Large intestine (tissue), 12 donors: ENCODE data around the gene CPN2. TPM values are rescaled to one million over a fixed set of nuclear protein-coding genes. Genes with fewer than 3 reads are reported as not detected.

Experiments used
- DNase-seq, 2 donors: peaks; one replicate each; pipeline versions ENCODE4 v3.0.0 to v3.0.0-alpha.2; 2013
- H3K27ac ChIP-seq: one replicate; pipeline ENCODE4 v1.5.1; 2013; ENCODE audit warnings: low read length
- H3K27me3 ChIP-seq: 2 replicates; pipeline ENCODE4 v1.6.1; 2013; ENCODE audit warnings: low read length; ENCODE audit not compliant: control insufficient read depth, insufficient read depth
- H3K36me3 ChIP-seq: 2 replicates; pipeline ENCODE4 v1.6.1; 2013; ENCODE audit warnings: low read length; ENCODE audit not compliant: control insufficient read depth, insufficient read depth
- H3K4me1 ChIP-seq: one replicate; pipeline ENCODE4 v1.6.1; 2013; ENCODE audit warnings: low read length; ENCODE audit not compliant: control insufficient read depth, insufficient read depth
- H3K4me3 ChIP-seq: one replicate; pipeline ENCODE4 v1.5.1; 2013; ENCODE audit warnings: low read length
- H3K9me3 ChIP-seq: one replicate; pipeline ENCODE4 v1.6.1; 2013; ENCODE audit warnings: mild to moderate bottlenecking, low read depth, low read length, moderate library complexity; ENCODE audit not compliant: control insufficient read depth
- WGBS: methylation state at CpG from one replicate; pipeline ENCODE4 v1.1.5; 2013; ENCODE audit warnings: low lambda C conversion rate; ENCODE audit not compliant: insufficient coverage; 5-methylcytosine and 5-hydroxymethylcytosine counted together
- long read RNA-seq, 11 donors: transcript quantifications; one replicate each; lab custom pipeline, GENCODE V29; 2026
- polyA plus RNA-seq: library from polyadenylated mRNA; unstranded; fragments of 120-200 nt; gene quantifications from one replicate; pipeline ENCODE4 v1.2.1, GENCODE V29; 2013

CPN2 gene
- 0.09 TPM for polyA plus RNA-seq
- long read RNA-seq, donor 1: 0 reads
- long read RNA-seq, donor 2: 0 reads
- long read RNA-seq, donor 3: 0 reads
- long read RNA-seq, donor 4: 0 reads
- long read RNA-seq, donor 5: 0 reads
- long read RNA-seq, donor 6: 0 reads
- long read RNA-seq, donor 7: 0 reads
- long read RNA-seq, donor 8, partial matches to known transcripts: 0 of 1 reads
- long read RNA-seq, donor 8, other reads (novel, unspliced or antisense): 0 of 1 reads
- long read RNA-seq, donor 9: 0 reads
- long read RNA-seq, donor 10: 0 reads
- long read RNA-seq, donor 11: 0 reads

- no CpG with 5 or more reads among the region's 24 CpGs for WGBS
- H3K4me1 ChIP-seq: no peaks in the 10 kb centered on the region
- H3K27ac ChIP-seq: no peak within 1 kb of the TSS
- no peak for DNase-seq
- no peaks in the 10 kb centered on the region for H3K27me3 ChIP-seq
- no peaks in the 10 kb centered on the region for H3K36me3 ChIP-seq
- H3K4me3 ChIP-seq: no peak within 1 kb of the TSS
- H3K9me3 ChIP-seq: no peaks in the 10 kb centered on the region
These were observed at the start of gene CPN2 for GRCh38 chr3:194351080-194351672. Gene CPN2 (minus strand): TSS chr3:194351328. CDS start chr3:194342702, 8,626 bp downstream.

GRCh38 chr3:194399874-194400411, 48.8 kb upstream of the CPN2 start:
- no peak for DNase-seq
- Histone ChIP-seq H3K27me3 (peaks cover 21% of the 10 kb centered on the region), H3K27ac (no peak overlapping the region), H3K36me3 (no peaks in the 10 kb centered on the region), H3K4me1 (peaks cover 19% of the 10 kb centered on the region), H3K9me3 (peaks cover 11% of the 10 kb centered on the region), H3K4me3 (no peak overlapping the region)
- 75% methylated on average over 2 of the region's 15 CpGs for WGBS

- Histone ChIP-seq H3K27ac (no peak within 1 kb of the TSS), H3K4me1 (peaks cover 24% of the 10 kb centered on the region), H3K27me3 (peaks cover 21% of the 10 kb centered on the region), H3K36me3 (no peaks in the 10 kb centered on the region), H3K4me3 (peak within 1 kb of the TSS; percentile 17), H3K9me3 (peaks cover 11% of the 10 kb centered on the region)
- no peak for DNase-seq
- no CpG with 5 or more reads among the region's 2 CpGs for WGBS
These were observed 48.0 kb upstream of the CPN2 start, which contains the start of gene GP5 for GRCh38 chr3:194399166-194399565. Gene GP5 (minus strand): TSS chr3:194399266. CDS start chr3:194398282, 984 bp downstream.

GRCh38 chr3:194397757-194398312, 46.7 kb upstream of the CPN2 start:
- WGBS: no CpG with 5 or more reads among the region's 38 CpGs
- peaks cover 21% of the 10 kb centered on the region for H3K27me3 ChIP-seq

DNA sequence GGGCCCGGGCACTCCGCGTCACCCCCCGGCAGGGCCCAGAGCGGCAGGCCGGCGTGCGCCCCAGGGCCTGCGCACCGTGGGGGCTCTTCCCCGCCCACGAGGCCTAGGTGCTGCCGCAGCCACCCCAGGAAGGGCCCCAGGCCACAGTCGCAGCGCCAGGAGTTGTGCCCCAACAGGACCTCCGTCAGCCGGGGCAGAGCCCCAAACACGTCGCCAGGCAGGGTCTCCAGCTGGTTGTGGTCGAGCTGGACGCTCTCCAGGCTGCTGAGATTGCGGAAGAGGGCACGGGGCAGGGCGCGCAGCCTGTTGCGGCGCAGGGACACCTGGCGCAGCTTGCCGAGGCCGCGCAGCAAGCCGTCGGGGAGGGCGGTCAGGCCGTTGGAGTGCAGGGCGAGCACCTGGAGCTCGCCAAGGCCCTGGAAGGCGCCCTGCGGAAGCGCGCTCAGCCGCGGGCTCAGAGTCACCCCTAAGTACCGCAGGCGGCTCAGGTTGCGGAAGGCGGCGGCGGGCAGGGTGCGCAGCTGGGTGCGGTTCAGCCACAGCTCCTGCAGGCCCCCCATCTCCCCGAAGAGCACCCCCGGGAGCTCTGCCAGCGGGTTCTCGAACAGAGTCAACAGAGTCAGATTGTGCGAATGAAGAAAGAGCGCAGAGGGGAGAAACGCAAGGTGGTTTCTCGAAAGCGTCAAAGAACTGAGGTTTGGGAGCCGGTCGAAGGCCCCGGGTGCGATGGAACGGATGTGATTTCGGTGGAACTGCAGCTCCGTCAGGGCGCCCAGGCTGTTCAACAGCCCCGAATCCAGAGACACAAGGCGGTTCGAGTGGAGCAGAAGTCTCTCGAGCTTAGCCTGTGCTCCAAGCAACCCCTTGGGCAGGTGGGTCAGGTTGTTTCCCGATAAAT, 46.0 kb upstream of the CPN2 start:
- peaks cover 21% of the 10 kb centered on the region for H3K27me3 ChIP-seq
- no CpG with 5 or more reads among the region's 73 CpGs for WGBS
- H3K4me1 ChIP-seq: peaks cover 24% of the 10 kb centered on the region
- H3K27ac ChIP-seq: no peak overlapping the region
- peaks cover 11% of the 10 kb centered on the region for H3K9me3 ChIP-seq
- H3K36me3 ChIP-seq: no peaks in the 10 kb centered on the region
- DNase-seq: peak in 1 of 2 donors; percentile 28
- no peak overlapping the region for H3K4me3 ChIP-seq

More at GRCh38 chr3:194397757-194398312, 46.7 kb upstream of the CPN2 start:
- Histone ChIP-seq H3K9me3 (peaks cover 11% of the 10 kb centered on the region), H3K4me3 (peak overlapping the region; percentile 17), H3K36me3 (no peaks in the 10 kb centered on the region), H3K4me1 (peaks cover 24% of the 10 kb centered on the region), H3K27ac (no peak overlapping the region)
- peak in 1 of 2 donors; percentile 18 for DNase-seq

GRCh38 chr3:194396539-194396858, 45.4 kb upstream of the CPN2 start:
- H3K4me1 ChIP-seq: peaks cover 24% of the 10 kb centered on the region
- H3K27ac ChIP-seq: peak overlapping the region; percentile 73
- H3K4me3 ChIP-seq: no peak overlapping the region

GRCh38 chr3:194395778-194396538, 44.8 kb upstream of the CPN2 start:
- H3K27ac ChIP-seq: peak overlapping the region; percentile 73
- 7% methylated on average over 3 of the region's 26 CpGs for WGBS
- peaks cover 21% of the 10 kb centered on the region for H3K27me3 ChIP-seq

More at GRCh38 chr3:194396539-194396858, 45.4 kb upstream of the CPN2 start:
- Histone ChIP-seq H3K27me3 (peaks cover 21% of the 10 kb centered on the region), H3K9me3 (peaks cover 11% of the 10 kb centered on the region), H3K36me3 (no peaks in the 10 kb centered on the region)
- WGBS: no CpG with 5 or more reads among the region's 13 CpGs
- DNase-seq: no peak

GRCh38 chr3:194395212-194395611, 44.1 kb upstream of the CPN2 start:
- Histone ChIP-seq H3K27me3 (peaks cover 21% of the 10 kb centered on the region), H3K4me3 (no peak overlapping the region), H3K4me1 (peaks cover 24% of the 10 kb centered on the region), H3K9me3 (peaks cover 11% of the 10 kb centered on the region), H3K36me3 (no peaks in the 10 kb centered on the region), H3K27ac (peak overlapping the region; percentile 73)
- WGBS: no CpG with 5 or more reads among the region's 5 CpGs
- DNase-seq: peak; percentile 89 to 97

More at GRCh38 chr3:194395778-194396538, 44.8 kb upstream of the CPN2 start:
- Histone ChIP-seq H3K4me3 (no peak overlapping the region), H3K36me3 (no peaks in the 10 kb centered on the region), H3K9me3 (peaks cover 11% of the 10 kb centered on the region), H3K4me1 (peaks cover 24% of the 10 kb centered on the region)
- peak; percentile 66 to 82 for DNase-seq

DNA sequence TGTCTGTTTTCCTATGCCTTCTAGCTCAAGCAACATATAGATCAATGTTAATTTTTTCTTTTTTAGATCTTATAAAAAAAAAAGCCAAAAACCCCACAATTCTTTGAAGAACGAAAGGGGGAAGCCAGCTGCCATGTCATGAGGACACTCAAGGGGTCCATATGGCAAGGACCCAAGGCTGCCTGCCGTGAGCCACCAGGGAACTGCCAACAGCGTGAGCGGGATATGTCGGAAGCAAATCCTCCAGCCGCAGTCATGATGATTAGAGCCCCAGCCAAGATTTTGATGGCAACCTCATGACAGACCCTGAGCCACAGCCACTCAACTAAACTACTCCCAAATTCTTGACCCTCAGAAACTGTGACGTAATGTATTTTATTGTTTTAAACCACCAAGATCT, 41.4 kb upstream of the CPN2 start:
- Histone ChIP-seq H3K4me3 (no peak overlapping the region), H3K27ac (no peak overlapping the region), H3K27me3 (peaks cover 8% of the 10 kb centered on the region), H3K36me3 (no peaks in the 10 kb centered on the region), H3K4me1 (peaks cover 23% of the 10 kb centered on the region), H3K9me3 (peaks cover 7% of the 10 kb centered on the region)
- DNase-seq: no peak
- no CpG with 5 or more reads among the region's 7 CpGs for WGBS
